ENCODE results near the gene EPO.
"Not testable (repeated sequence)": the region's sequence is repeated elsewhere in the genome, so short reads cannot be mapped to it uniquely, and the experiment has no call there.

Gene EPO

GRCh38 chr7:100744605-100745004, 24.3 kb downstream of the EPO start:
- DNase-seq: no peak

- peak; percentile 54 to 72 for DNase-seq
Measured at GRCh38 chr7:100745184-100745583, 24.9 kb downstream of the EPO start.

GRCh38 chr7:100752994-100753393, 32.7 kb downstream of the EPO start:
- DNase-seq: no peak

- no peak for DNase-seq
Measured at GRCh38 chr7:100753750-100754149, 33.5 kb downstream of the EPO start.

- DNase-seq: no peak
Measured at GRCh38 chr7:100759357-100760171, 39.3 kb downstream of the EPO start.

- not testable (repeated sequence) for DNase-seq
Measured at GRCh38 chr7:100762841-100763240, 42.6 kb downstream of the EPO start.

GRCh38 chr7:100763556-100764140, 43.4 kb downstream of the EPO start:
- DNase-seq: no peak

- DNase-seq: no peak
Measured at GRCh38 chr7:100764841-100765240, 44.6 kb downstream of the EPO start.

GRCh38 chr7:100765250-100765649, 45.0 kb downstream of the EPO start:
- no peak for DNase-seq

- no peak for DNase-seq
Measured at GRCh38 chr7:100768784-100769183, 48.5 kb downstream of the EPO start.
